WERI-Rb-1 (cell line): ENCODE results near the gene BTN3A1.

Source experiments
- DNase-seq: peaks from one replicate; pipeline ENCODE4 v3.0.0-alpha.2; 2020
- H3K27ac ChIP-seq: fragments of 250-450 bp; sonication (Bioruptor Pico); 2 replicates; pipeline ENCODE4 v1.5.1; 2020; ENCODE audit warnings: mild to moderate bottlenecking, moderate library complexity
- H3K27me3 ChIP-seq: fragments of 250-450 bp; sonication (Bioruptor Pico); 2 replicates; pipeline ENCODE4 v1.5.1; 2021; ENCODE audit warnings: mild to moderate bottlenecking, low read depth, moderate library complexity; ENCODE audit not compliant: insufficient read depth, severe bottlenecking
- H3K36me3 ChIP-seq: fragments of 250-450 bp; sonication (Bioruptor Pico); 2 replicates; pipeline ENCODE4 v1.5.1; 2020; ENCODE audit warnings: mild to moderate bottlenecking, moderate library complexity
- H3K4me3 ChIP-seq: 2 replicates; pipeline ENCODE4 v1.5.1; 2011; ENCODE audit warnings: low read depth, mild to moderate bottlenecking, control low read depth, low read length
- H3K9me3 ChIP-seq: fragments of 250-450 bp; sonication (Bioruptor Pico); 2 replicates; pipeline ENCODE4 v1.5.1; 2021; ENCODE audit warnings: mild to moderate bottlenecking, moderate library complexity; ENCODE audit not compliant: severe bottlenecking
- TF ChIP-seq, protein P1 (sequence below): IDR thresholded peaks from 2 replicates; pipeline ENCODE4 v1.5.1; 2011; ENCODE audit warnings: low read depth, mild to moderate bottlenecking, control low read depth, inconsistent platforms, low read length

Gene BTN3A1

DNA sequence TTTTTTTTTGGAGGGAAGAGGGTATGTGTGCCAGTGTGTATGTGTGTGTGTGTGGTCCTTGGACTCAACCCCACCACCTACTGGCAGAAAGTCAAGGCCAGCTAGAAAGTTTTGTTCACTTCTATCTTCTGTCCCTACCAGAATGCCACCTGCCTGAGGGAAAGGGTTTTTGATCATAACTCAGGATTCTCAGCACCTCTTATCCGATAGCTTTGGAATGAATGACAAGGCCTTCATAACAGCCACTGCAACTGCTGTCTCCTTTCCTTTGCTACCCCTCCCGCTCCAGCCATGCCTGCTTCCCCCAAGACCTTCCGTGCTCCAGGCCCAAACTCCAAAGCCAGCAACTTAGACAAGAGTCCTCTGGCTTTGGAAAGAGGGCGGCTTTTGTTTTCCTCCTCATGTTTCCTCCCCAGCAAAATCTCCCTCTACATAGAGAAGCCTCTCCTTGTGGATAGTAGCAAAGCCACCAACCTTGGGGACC is 18.7 kb downstream of the BTN3A1 start:
- 0 out of 2 replicates have a peak, but pooled peaks cover 2% of the 10 kb centered on the region for H3K36me3 ChIP-seq
- H3K27ac ChIP-seq, result peak overlapping the region; percentile 48
- no peaks in the 10 kb centered on the region for H3K27me3 ChIP-seq
- H3K4me3 ChIP-seq, result peak overlapping the region; percentile 69
- DNase-seq, result peak; percentile 68
- TF ChIP-seq, protein P1, sequence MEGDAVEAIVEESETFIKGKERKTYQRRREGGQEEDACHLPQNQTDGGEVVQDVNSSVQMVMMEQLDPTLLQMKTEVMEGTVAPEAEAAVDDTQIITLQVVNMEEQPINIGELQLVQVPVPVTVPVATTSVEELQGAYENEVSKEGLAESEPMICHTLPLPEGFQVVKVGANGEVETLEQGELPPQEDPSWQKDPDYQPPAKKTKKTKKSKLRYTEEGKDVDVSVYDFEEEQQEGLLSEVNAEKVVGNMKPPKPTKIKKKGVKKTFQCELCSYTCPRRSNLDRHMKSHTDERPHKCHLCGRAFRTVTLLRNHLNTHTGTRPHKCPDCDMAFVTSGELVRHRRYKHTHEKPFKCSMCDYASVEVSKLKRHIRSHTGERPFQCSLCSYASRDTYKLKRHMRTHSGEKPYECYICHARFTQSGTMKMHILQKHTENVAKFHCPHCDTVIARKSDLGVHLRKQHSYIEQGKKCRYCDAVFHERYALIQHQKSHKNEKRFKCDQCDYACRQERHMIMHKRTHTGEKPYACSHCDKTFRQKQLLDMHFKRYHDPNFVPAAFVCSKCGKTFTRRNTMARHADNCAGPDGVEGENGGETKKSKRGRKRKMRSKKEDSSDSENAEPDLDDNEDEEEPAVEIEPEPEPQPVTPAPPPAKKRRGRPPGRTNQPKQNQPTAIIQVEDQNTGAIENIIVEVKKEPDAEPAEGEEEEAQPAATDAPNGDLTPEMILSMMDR, result peak; percentile 88
- H3K9me3 ChIP-seq, result peaks cover 6% of the 10 kb centered on the region

- Histone ChIP-seq H3K27me3 (no peaks in the 10 kb centered on the region), H3K27ac (peak overlapping the region; percentile 52), H3K4me3 (peak overlapping the region; percentile 69), H3K9me3 (peaks cover 6% of the 10 kb centered on the region), H3K36me3 (0 out of 2 replicates have a peak, but pooled peaks cover 2% of the 10 kb centered on the region)
- TF ChIP-seq, protein P1, result no peak
- peak; percentile 83 for DNase-seq
These were observed 19.4 kb downstream of the BTN3A1 start for GRCh38 chr6:26421259-26422144.

- Histone ChIP-seq H3K9me3 (peaks cover 6% of the 10 kb centered on the region), H3K36me3 (0 out of 2 replicates have a peak, but pooled peaks cover 2% of the 10 kb centered on the region), H3K27ac (no peak overlapping the region), H3K4me3 (no peak overlapping the region), H3K27me3 (no peaks in the 10 kb centered on the region)
- no peak for DNase-seq
- TF ChIP-seq, protein P1, result no peak
These were observed 20.3 kb downstream of the BTN3A1 start for GRCh38 chr6:26422329-26422728.

DNA sequence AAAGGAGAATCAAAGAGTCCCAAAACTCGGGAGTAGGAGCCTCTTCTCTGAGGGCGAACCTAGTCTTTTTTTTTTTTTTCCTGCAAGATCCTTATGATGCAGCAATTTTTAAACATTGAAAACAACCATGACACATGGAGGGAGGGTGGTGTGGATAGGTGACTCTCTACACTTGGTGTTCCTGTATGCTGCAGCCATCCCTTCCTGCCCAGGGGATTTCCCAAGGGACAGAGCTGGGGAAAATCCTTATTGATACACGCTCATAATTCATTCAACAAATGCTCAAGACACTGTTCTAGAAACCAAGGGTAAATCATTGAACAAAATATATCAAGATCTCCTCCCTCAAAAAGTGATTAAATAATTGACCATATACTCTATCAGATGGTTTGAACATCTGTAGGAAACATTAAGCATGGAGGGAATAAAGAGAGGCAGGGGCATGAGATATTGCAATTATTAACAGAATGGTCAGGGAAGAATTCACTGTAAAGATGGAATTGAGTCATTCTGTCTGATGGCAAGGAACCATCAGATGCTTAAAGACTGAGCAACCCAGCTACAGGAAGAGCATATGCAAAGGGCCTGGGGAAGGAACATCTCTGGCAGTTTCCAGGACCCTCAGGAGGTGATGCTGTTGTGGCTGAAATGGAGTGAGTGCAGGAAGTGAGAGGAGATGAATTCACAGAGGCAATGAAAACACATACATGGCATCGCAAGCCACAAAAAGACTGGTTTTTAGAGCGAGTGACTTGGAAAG is 24.8 kb downstream of the BTN3A1 start:
- TF ChIP-seq, protein P1, result no peak
- Histone ChIP-seq H3K9me3 (no peaks in the 10 kb centered on the region), H3K27ac (no peak overlapping the region), H3K27me3 (no peaks in the 10 kb centered on the region), H3K36me3 (peaks cover 7% of the 10 kb centered on the region), H3K4me3 (no peak overlapping the region)
- DNase-seq, result no peak

DNA sequence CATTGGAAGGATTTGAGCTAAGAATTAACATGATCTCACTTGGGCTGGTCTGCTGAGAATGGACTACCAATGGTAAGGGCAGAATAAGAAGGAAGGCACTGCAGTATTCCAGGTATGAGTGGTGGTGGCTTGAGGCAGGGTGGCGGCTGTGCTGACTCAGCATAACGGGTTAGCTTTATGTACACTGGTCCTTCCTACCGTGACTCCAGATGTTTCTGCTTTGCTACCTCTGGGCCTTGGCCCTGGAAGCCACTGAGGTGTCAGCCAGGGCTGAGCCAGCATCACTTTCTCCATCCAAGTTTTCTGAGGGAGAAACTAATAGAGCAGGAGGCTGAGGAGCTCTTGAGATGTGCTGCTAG is 25.4 kb downstream of the BTN3A1 start:
- H3K36me3 ChIP-seq, result peaks cover 7% of the 10 kb centered on the region
- TF ChIP-seq, protein P1, result no peak
- DNase-seq, result no peak
- H3K27me3 ChIP-seq, result no peaks in the 10 kb centered on the region
- no peak overlapping the region for H3K27ac ChIP-seq
- H3K9me3 ChIP-seq, result no peaks in the 10 kb centered on the region
- H3K4me3 ChIP-seq, result no peak overlapping the region
